C4-2B (cell line): ENCODE data around the gene ANKRD40CL.

Experiments used
- CTCF ChIP-seq: fragments of 450-650 bp; conservative IDR thresholded peaks from 2 replicates; pipeline ENCODE4 v1.5.1; 2017; ENCODE audit warnings: mild to moderate bottlenecking
- ZFX ChIP-seq: fragments of 450-650 bp; IDR thresholded peaks from 2 replicates; pipeline ENCODE4 v1.6.1; 2017

GRCh38 chr17:50771991-50772785 lies 4.9 kb upstream of the ANKRD40CL start:
- TF ChIP-seq CTCF (no peak), ZFX (no peak)
